Measurements from ENCODE around the gene VPS13C. TPM values are rescaled to one million over a fixed set of nuclear protein-coding genes. Genes with fewer than 3 reads are reported as not detected.

VPS13C gene
- total RNA-seq, 5 donors from 2014 or later (not counting 1 experiment from before 2014, with no cell fraction given): 84.4 to 136 (median 117) TPM

- ChIA-PET POLR2A (no interaction called here), CTCF (interaction anchor here in 1 of 2 donors (1.4 kb wide), 1 partner anchor 13 kb away, joined by 3 read pairs; no protein-coding TSS in a partner anchor)
- Mint-ChIP-seq H3K27me3 (peaks cover 17 to 24% of the 10 kb centered on the region in 2 donors), H3K4me3 (peak overlapping the region; percentile 78 to 92 (median 85)), H3K4me1 (peaks cover 16 to 25% (median 24%) of the 10 kb centered on the region in 3 donors), H3K36me3 (no peaks in the 10 kb centered on the region), H3K9me3 (no peaks in the 10 kb centered on the region), H3K27ac (no peak overlapping the region)
- H3K27ac ChIP-seq (ENCODE audit: low read length): no peak overlapping the region
- WGBS (ENCODE audit: insufficient coverage): 3% methylated on average over 62 of the region's 62 CpGs
- no peaks in the 10 kb centered on the region for H3K36me3 ChIP-seq (ENCODE audit: control insufficient read depth in 2 of 2, extremely low read depth in 1 of 2, insufficient read depth in 1 of 2, low read length in 1 of 2)
- peaks cover 11 to 23% of the 10 kb centered on the region in 2 experiments for H3K27me3 ChIP-seq (replicated peaks in 1 of 2; ENCODE audit: control insufficient read depth in 2 of 2, extremely low read depth in 1 of 2, insufficient read depth in 2 of 2, low read length in 1 of 2)
- peak overlapping the region; percentile 50 to 70 for H3K4me3 ChIP-seq (ENCODE audit: control insufficient read depth in 1 of 2, extremely low read depth in 1 of 2, low read length in 1 of 2)
- no peaks in the 10 kb centered on the region for H3K9me3 ChIP-seq
- H3K4me1 ChIP-seq (ENCODE audit: control insufficient read depth in 1 of 2, extremely low read depth in 1 of 2, insufficient read depth in 2 of 2, low read length in 2 of 2): peaks cover 2 to 16% of the 10 kb centered on the region in 2 experiments
- ATAC-seq (replicated peaks in 1 of 4) (peak; percentile 69 to 73 (median 70)), DNase-seq (peak in 16 of 35 experiments; percentile 1 to 45 (median 10))
Measured at GRCh38 chr15:62067448-62068044, 7.3 kb upstream of the VPS13C start.

GRCh38 chr15:62066663-62067447, 6.6 kb upstream of the VPS13C start, which contains the start of gene C2CD4A:
Gene C2CD4A (plus strand): TSS chr15:62066977. CDS start chr15:62067614, 637 bp downstream.
- Histone ChIP-seq H3K36me3 (ENCODE audit: control insufficient read depth in 2 of 2, extremely low read depth in 1 of 2, insufficient read depth in 1 of 2, low read length in 1 of 2) (no peaks in the 10 kb centered on the region), H3K27ac (ENCODE audit: low read length) (no peak within 1 kb of the TSS), H3K4me3 (ENCODE audit: control insufficient read depth in 1 of 2, extremely low read depth in 1 of 2, low read length in 1 of 2) (peak within 1 kb of the TSS; percentile 50 to 70), H3K9me3 (no peaks in the 10 kb centered on the region), H3K4me1 (ENCODE audit: control insufficient read depth in 1 of 2, extremely low read depth in 1 of 2, insufficient read depth in 2 of 2, low read length in 2 of 2) (peaks cover 3 to 16% of the 10 kb centered on the region in 2 experiments), H3K27me3 (replicated peaks in 1 of 2; ENCODE audit: control insufficient read depth in 2 of 2, extremely low read depth in 1 of 2, insufficient read depth in 2 of 2, low read length in 1 of 2) (peaks cover 11 to 23% of the 10 kb centered on the region in 2 experiments)
- Mint-ChIP-seq H3K4me1 (peaks cover 20 to 30% (median 30%) of the 10 kb centered on the region in 3 donors), H3K27ac (no peak within 1 kb of the TSS), H3K36me3 (no peaks in the 10 kb centered on the region), H3K4me3 (peak within 1 kb of the TSS; percentile 78 to 92 (median 85)), H3K27me3 (peaks cover 17 to 24% of the 10 kb centered on the region in 2 donors), H3K9me3 (no peaks in the 10 kb centered on the region)
- DNase-seq (peak in 34 of 35 experiments; percentile 20 to 72 (median 46)), ATAC-seq (replicated peaks in 1 of 4) (peak; percentile 64 to 87 (median 75))
- ChIA-PET CTCF (interaction anchor here in 1 of 2 donors (0.6 to 1.4 kb wide), 2 partner anchors 13 to 74 kb away, joined by 3 read pairs; no protein-coding TSS in a partner anchor), POLR2A (interaction anchor here in 1 of 2 donors (0.6 kb wide), 1 partner anchor 24 kb away, joined by 3 read pairs; no protein-coding TSS in a partner anchor)
- 5% methylated on average over 31 of the region's 33 CpGs for WGBS (ENCODE audit: insufficient coverage)

GRCh38 chr15:62063825-62064635, 3.8 kb upstream of the VPS13C start:
- H3K27ac Mint-ChIP-seq: no peak overlapping the region
- Histone ChIP-seq H3K36me3 (ENCODE audit: control insufficient read depth in 2 of 2, extremely low read depth in 1 of 2, insufficient read depth in 1 of 2, low read length in 1 of 2) (no peaks in the 10 kb centered on the region), H3K27me3 (replicated peaks in 1 of 2; ENCODE audit: control insufficient read depth in 2 of 2, extremely low read depth in 1 of 2, insufficient read depth in 2 of 2, low read length in 1 of 2) (peaks cover 7 to 19% of the 10 kb centered on the region in 2 experiments), H3K27ac (ENCODE audit: low read length) (no peak overlapping the region), H3K4me1 (ENCODE audit: control insufficient read depth in 1 of 2, extremely low read depth in 1 of 2, insufficient read depth in 2 of 2, low read length in 2 of 2) (peaks cover 14 to 15% of the 10 kb centered on the region in 2 experiments), H3K4me3 (ENCODE audit: control insufficient read depth in 1 of 2, extremely low read depth in 1 of 2, low read length in 1 of 2) (no peak overlapping the region), H3K9me3 (no peaks in the 10 kb centered on the region)
- ChIA-PET POLR2A (interaction anchor here in 1 of 2 donors (0.5 kb wide), 1 partner anchor 111 kb away, joined by 5 read pairs; no protein-coding TSS in a partner anchor), CTCF (no interaction called here)
- H3K36me3 Mint-ChIP-seq: no peaks in the 10 kb centered on the region
- H3K4me3 Mint-ChIP-seq: no peak overlapping the region
- H3K27me3 Mint-ChIP-seq: peaks cover 17 to 22% of the 10 kb centered on the region in 2 donors
- H3K9me3 Mint-ChIP-seq: no peaks in the 10 kb centered on the region
- peaks cover 35 to 45% (median 44%) of the 10 kb centered on the region in 3 donors for H3K4me1 Mint-ChIP-seq
- DNase-seq (no peak), ATAC-seq (replicated peaks in 1 of 4) (no peak)
- WGBS (ENCODE audit: insufficient coverage): 97% methylated on average over 3 of the region's 6 CpGs

- Mint-ChIP-seq H3K9me3 (no peaks in the 10 kb centered on the region), H3K4me1 (peaks cover 47 to 49% (median 49%) of the 10 kb centered on the region in 3 donors), H3K27ac (peak overlapping the region; percentile 92 to 98), H3K4me3 (peak overlapping the region; percentile 91 to 99 (median 96)), H3K27me3 (peaks cover 0 to 5% of the 10 kb centered on the region in 2 donors), H3K36me3 (peaks cover 2% of the 10 kb centered on the region)
- peak in 3 of 4 experiments; percentile 4 to 42 (median 11) for ATAC-seq (replicated peaks in 1 of 4)
- H3K27me3 ChIP-seq (replicated peaks in 1 of 2; ENCODE audit: control insufficient read depth in 2 of 2, extremely low read depth in 1 of 2, insufficient read depth in 2 of 2, low read length in 1 of 2): peaks cover 2 to 7% of the 10 kb centered on the region in 2 experiments
- H3K36me3 ChIP-seq (ENCODE audit: control insufficient read depth in 2 of 2, extremely low read depth in 1 of 2, insufficient read depth in 1 of 2, low read length in 1 of 2): no peaks in the 10 kb centered on the region
- H3K9me3 ChIP-seq: no peaks in the 10 kb centered on the region
- ChIA-PET POLR2A (interaction anchor here in 1 of 2 donors (0.6 to 1.0 kb wide), 2 partner anchors 16 to 200 kb away, joined by 3 to 11 read pairs; no protein-coding TSS in a partner anchor), CTCF (interaction anchor here (0.5 to 1.8 kb wide), 9 partner anchors 8 to 1320 kb away, joined by 3 to 8 read pairs (median 4); no protein-coding TSS in a partner anchor)
- H3K4me1 ChIP-seq (ENCODE audit: control insufficient read depth in 1 of 2, extremely low read depth in 1 of 2, insufficient read depth in 2 of 2, low read length in 2 of 2): peaks cover 4 to 17% of the 10 kb centered on the region in 2 experiments
- peak overlapping the region; percentile 87 for H3K27ac ChIP-seq (ENCODE audit: low read length)
- WGBS (ENCODE audit: insufficient coverage): 0% methylated on average over 2 of the region's 12 CpGs
- peak in 18 of 35 experiments; percentile 27 to 71 (median 45) for DNase-seq
- H3K4me3 ChIP-seq (ENCODE audit: control insufficient read depth in 1 of 2, extremely low read depth in 1 of 2, low read length in 1 of 2): peak overlapping the region; percentile 59 to 80
Measured at GRCh38 chr15:62060896-62061280, 641 bp upstream of the VPS13C start.

- Mint-ChIP-seq H3K4me3 (peak overlapping the region; percentile 91 to 99 (median 96)), H3K27me3 (peaks cover 0 to under 1% of the 10 kb centered on the region in 2 donors), H3K9me3 (no peaks in the 10 kb centered on the region), H3K36me3 (peaks cover 2% of the 10 kb centered on the region), H3K4me1 (peaks cover 58 to 60% (median 59%) of the 10 kb centered on the region in 3 donors), H3K27ac (peak overlapping the region; percentile 91)
- DNase-seq: peak in 34 of 35 experiments; percentile 19 to 78 (median 54)
- Histone ChIP-seq H3K36me3 (ENCODE audit: control insufficient read depth in 2 of 2, extremely low read depth in 1 of 2, insufficient read depth in 1 of 2, low read length in 1 of 2) (no peaks in the 10 kb centered on the region), H3K4me3 (ENCODE audit: control insufficient read depth in 1 of 2, extremely low read depth in 1 of 2, low read length in 1 of 2) (peak overlapping the region; percentile 59 to 80), H3K9me3 (no peaks in the 10 kb centered on the region), H3K27ac (ENCODE audit: low read length) (peak overlapping the region; percentile 79), H3K4me1 (ENCODE audit: control insufficient read depth in 1 of 2, extremely low read depth in 1 of 2, insufficient read depth in 2 of 2, low read length in 2 of 2) (peaks cover 4 to 18% of the 10 kb centered on the region in 2 experiments), H3K27me3 (replicated peaks in 1 of 2; ENCODE audit: control insufficient read depth in 2 of 2, extremely low read depth in 1 of 2, insufficient read depth in 2 of 2, low read length in 1 of 2) (peaks cover 0 to 4% of the 10 kb centered on the region in 2 experiments)
- ChIA-PET POLR2A (interaction anchor here in 1 of 2 donors (0.6 kb wide), 1 partner anchor 1411 kb away, joined by 6 read pairs; no protein-coding TSS in a partner anchor), CTCF (interaction anchor here (0.6 to 1.8 kb wide), 9 partner anchors 7 to 1563 kb away, joined by 3 to 10 read pairs (median 3); no protein-coding TSS in a partner anchor)
- ATAC-seq (replicated peaks in 1 of 4): peak; percentile 54 to 59 (median 58)
- 1% methylated on average over 13 of the region's 19 CpGs for WGBS (ENCODE audit: insufficient coverage)
Measured at GRCh38 chr15:62059816-62060112, 483 bp downstream of the VPS13C start.

Data from T-cell (primary cell).